Mammary epithelial cell (primary cell): ENCODE data around the gene CR1.
"Not testable (repeated sequence)": the region's sequence is repeated elsewhere in the genome, so short reads cannot be mapped to it uniquely, and the experiment has no call there.

ENCODE experiments used
- CTCF ChIP-seq, 2 donors: IDR thresholded peaks in 1 of 2; conservative IDR thresholded peaks in 1 of 2; 2 replicates each; pipeline ENCODE4 v1.5.1; 2011 to 2012; ENCODE audit warnings: inconsistent platforms in 2 of 2, low read length in 2 of 2, mild to moderate bottlenecking in 2 of 2, control low read depth in 1 of 2, low read depth in 1 of 2; ENCODE audit not compliant: insufficient read depth in 1 of 2; ENCODE audit errors: extremely low read depth in 1 of 2
- EZH2 ChIP-seq: IDR thresholded peaks from 2 replicates; pipeline ENCODE4 v1.6.1; 2012; ENCODE audit warnings: low read length, inconsistent platforms, borderline replicate concordance

DNA sequence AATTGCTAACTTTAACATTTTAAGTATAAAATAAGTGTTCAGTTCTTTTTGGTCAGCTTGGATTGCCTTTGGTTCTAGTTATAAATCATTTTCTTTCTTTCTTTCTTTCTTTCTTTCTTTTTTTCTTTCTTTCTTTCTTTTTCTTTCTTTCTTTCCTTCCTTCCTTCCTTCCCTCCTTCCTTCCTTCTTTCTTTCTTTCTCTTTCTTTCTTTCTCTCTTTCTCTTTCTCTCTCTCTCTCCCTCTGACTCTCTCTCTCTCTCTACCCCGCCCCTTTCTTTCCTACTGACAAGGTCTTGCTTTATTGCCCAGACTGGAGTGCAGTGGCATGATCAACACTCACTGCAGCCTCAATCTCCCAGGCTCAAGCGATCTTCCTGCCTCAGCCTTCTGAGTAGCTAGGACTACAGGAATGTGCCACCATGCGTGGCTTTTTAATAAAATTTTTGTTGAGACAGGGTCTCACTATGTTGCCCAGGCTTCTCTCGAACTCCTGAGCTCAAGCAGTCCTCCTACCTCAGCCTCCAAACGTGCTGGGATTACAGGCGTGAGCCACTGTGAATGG is 187.0 kb downstream of the CR1 start:
- TF ChIP-seq CTCF (conservative IDR thresholded peaks at IDR 0.05 in 1 of 2, IDR thresholded peaks at IDR 0.05 in 1 of 2; ENCODE audit: extremely low read depth in 1 of 2, insufficient read depth in 1 of 2, low read depth in 1 of 2, low read length in 2 of 2); EZH2: not testable (repeated sequence)
